Non-pigmented ciliary epithelial cell (primary cell): ENCODE results near the gene ANK2.
"Not testable (repeated sequence)": the region's sequence is repeated elsewhere in the genome, so short reads cannot be mapped to it uniquely, and the experiment has no call there.

Experiments used
- DNase-seq: peaks from one replicate; pipeline ENCODE4 v3.0.0-alpha.2; 2010; ENCODE audit warnings: low read depth

ANK2 gene

GRCh38 chr4:113148925-113149324, 99.5 kb downstream of the ANK2 start:
- no peak for DNase-seq

- DNase-seq: no peak
Measured at GRCh38 chr4:113153529-113154101, 104.2 kb downstream of the ANK2 start.

GRCh38 chr4:113154281-113154680, 104.8 kb downstream of the ANK2 start:
- DNase-seq: no peak

DNA sequence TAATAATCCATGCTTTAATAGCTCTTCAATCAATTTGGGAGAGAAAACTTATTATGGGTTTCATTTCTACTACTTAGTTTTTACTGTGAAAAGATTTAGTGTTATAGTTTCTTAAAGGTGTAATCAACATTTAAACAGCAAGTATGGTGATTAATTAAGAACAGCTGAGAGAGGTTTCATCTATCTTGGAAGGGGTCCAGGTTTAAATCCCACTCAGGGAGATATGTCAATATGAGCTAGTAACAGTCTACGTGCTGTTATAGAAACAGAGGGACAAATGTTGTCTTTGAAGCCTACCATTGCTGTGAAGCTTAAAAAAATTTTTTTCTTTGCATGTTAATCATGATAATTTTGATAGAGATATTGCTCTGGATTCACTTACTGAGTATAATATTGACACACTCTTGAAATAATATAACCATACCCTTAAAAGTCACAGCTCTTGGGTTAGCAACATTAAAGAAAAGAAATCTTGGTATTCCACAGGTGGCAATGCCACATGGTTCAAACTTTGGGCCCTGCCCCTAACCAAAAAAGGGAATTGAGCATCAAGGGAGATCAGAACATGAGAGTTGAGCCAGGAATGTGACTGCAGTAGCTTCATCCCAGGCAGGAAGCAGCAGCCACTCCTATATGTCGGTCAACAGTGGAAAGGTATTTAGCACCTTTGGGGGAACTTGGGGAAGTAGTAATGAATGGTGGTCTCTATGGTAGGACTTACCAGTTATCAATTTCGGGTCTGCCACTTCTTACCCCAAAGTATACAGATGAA, 107.8 kb downstream of the ANK2 start:
- no peak for DNase-seq

- no peak for DNase-seq
Measured at GRCh38 chr4:113159942-113160545, 110.6 kb downstream of the ANK2 start.

- no peak for DNase-seq
Measured at GRCh38 chr4:113160548-113160947, 111.1 kb downstream of the ANK2 start.

DNA sequence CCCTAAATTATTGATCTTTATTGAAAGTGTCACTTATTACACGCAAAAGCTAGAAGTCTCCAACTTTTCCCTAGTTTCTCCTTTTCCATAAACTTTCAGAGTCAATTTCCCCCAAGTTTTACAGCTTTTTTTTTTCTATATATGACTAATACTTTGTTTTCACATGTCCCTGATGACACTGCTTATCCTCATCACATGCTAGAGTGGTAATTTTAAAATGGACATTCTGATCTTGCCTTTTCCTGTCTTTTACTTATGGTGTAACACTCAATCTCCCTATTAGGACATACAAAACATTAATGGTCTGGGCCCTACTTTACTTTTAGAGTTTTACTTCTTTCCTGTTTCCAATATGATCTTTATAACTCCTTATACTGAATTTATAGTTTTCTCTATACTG, 112.6 kb downstream of the ANK2 start:
- no peak for DNase-seq

GRCh38 chr4:113169368-113169767, 119.9 kb downstream of the ANK2 start:
- DNase-seq: no peak

- no peak for DNase-seq
Measured at GRCh38 chr4:113170115-113170804, 120.8 kb downstream of the ANK2 start.

DNA sequence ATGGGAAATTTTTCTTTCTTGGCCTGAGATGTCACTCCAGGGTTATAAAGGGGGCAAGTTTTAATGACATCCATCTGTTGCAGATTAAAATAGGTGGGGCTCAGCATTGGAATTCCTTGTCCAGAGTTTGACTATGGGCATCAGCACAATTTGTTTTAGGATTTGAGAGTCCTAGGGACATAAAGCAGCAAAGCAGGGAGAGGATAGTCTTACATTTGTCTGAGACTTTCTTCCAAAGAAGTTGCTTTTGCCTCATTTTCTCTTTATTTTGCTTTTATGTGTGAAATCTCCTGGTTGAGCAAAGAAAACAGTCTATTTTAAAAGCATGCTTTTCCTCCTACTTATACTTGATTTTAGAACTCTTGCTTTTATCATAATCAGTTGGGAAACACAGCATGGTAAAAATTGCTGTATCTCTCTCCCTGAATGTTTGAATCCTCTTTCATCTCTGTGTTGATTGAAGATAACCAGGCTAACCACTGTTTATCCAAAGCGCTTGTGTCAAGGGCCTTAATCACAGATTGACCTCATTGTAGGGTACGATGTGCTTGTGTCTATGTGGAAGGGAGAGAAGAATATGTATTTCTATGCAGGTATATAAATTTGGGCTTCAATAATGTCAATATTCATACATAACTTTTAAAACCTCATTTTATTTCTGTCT, 121.5 kb downstream of the ANK2 start:
- no peak for DNase-seq

DNA sequence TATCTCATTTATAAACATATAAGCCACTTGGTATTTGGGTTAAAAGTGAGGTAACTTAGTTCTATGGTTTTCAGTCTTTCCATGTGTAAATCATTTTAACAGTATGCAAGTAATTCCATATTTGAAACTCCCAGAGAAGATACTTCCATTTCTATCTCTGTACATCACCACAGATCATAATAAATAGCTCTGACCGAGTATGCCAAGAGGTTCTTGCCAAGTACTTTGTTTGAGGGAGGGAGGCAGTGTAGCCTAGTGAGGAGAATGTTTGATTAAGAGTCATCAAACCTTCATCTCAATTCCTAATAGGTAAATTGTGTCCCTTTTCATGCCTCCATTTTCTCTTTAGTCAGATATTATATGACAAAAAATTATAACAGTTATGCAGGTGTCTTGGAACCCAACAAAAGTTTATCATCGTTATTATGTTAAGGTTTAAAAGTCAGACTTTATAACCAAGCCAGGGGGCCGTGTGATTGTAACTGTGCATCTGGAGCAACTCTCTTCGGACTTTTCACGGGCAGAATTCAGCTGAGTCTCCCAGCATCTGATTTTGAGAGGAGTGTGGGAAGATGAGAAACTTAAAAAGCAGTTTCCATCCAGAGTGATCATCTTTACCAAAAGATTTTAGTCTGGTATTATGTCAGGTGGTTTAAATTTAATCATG, 123.8 kb downstream of the ANK2 start:
- DNase-seq: no peak

DNA sequence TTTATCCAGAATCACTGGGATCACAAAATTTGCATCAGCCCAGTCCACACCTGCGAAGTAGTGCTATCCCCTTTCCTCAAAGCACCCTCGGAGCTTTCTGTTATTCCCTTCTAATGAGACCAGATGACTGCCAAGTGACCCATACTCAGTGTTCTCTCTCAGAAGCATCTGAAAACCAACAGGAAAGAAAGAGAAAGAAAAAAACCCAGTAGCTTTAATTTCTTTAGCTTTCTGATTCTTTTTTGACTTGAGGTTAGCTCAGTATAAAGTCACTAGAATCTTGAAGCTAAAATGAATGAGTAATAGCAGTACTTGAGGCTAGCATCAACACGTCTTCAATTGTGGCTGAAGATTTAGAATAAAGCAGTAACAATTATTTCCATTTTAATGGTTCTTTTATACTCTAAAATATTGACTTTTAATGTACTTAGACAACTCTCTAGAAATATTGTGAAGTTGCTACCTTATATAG, 124.4 kb downstream of the ANK2 start:
- DNase-seq: no peak

DNA sequence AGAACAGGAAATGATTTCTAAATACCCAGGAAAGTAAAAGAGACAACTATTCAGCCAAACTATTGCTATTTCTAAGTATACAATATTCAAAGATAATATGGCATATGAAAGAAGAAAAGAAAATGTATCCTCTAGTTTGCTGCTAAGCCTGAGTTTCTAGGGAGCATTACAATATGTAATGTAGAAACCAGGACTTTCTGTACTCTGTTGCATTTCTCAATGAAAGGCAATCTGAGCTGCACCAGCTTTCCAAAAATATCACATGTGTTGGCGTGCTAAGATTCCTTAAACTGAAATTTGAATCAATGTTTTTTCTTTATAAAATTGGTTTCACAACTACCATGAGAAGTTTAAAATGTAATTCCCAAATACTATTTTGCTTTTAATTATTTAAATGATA, 129.6 kb downstream of the ANK2 start:
- DNase-seq: no peak

GRCh38 chr4:113179996-113180395, 130.5 kb downstream of the ANK2 start:
- no peak for DNase-seq

DNA sequence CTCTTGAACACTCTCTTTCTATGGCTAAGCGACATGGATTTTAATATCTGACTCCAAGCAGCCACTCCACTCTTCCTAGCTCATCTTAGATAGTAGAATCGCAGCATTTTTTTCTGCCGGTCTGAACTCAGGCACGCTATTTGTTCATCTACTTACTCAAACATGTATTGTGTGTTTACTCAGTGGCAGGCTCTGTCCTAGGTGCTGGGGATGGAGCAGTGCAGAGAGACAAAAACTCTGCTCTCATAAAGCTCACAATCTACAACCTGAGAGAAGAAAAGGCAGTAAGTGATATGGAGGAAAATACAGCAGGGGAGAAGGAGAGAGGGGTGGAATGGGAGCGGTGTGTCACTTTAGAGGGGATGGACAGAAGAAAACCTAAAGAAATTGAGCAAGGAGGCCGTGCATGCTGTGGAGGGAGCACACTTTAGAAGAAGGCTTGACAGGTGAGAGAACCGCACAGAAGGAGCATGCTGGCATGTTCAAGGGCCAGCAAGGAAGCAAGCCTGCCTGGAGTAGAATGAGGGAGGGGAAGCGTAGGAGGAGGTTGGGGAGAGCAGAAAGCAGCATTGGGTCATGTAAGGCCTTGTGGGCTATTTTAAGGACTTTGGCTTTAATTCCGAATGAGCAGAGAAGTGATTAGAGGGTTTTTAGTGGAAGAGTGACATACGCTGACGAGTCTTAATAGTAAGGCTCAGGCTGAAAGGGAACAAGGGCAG, 132.0 kb downstream of the ANK2 start:
- no peak for DNase-seq

DNA sequence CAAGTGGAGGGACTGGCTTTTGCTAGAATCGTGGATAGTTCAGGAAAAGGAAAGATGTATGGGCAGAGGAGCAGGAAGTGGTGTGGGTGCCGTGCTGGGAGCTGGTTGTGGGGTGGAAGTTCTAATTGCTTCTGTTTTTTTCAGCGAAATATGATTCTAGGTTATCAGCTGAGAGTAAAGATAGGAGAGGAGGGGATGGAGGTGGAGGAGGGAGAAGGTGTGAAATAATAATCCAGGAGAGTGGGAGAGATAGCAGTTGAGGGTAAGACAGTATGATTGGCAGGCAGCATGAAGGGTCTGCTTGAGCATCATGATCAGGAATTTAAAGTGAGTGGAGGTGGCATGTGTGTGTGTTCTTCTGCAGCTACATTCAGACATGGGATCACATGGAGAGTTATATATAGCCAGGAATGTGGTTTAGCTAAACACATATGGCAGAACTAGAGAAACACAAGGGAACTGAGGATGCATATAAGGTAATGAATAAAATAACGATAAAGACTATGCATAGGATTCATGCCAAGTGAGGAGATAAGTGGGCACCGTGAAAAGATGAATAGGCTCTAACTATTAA, 133.7 kb downstream of the ANK2 start:
- no peak for DNase-seq

DNA sequence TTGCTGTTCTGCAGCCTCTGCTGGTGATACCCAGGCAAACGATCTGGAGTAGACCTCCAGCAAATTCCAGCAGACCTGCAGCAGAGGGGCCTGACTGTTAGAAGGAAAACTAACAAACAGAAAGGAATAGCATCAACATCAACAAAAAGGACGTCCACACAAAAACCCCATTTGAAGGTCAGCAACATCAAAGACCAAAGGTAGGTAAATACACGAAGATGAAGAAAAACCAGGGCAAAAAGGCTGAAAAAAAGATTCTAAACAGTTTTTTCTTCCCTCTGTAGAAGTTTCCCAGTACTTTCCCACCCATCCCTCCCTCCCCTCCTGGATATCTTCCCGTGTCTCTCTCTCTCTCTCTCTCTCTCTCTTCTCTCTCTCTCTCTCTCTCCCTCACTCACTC, 136.8 kb downstream of the ANK2 start:
- DNase-seq: not testable (repeated sequence)

DNA sequence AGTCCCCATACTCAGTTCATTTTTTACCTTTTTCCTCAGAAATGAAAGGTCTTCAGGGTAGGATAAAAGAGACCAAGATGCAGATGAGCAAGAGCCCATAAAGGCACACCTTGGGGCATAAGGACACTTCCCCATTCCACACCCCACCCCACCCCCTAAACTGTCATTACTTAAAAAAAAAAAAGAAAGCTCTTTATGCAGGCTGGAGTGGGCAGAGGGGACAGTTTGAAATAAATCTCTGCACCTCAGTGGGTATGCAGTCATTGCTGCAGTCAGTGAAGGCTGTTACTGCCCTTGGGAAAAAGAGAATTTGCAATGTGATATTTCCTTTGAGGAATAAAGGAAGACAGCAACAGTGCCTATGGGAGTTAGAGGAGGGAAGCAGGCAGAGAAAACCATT, 137.5 kb downstream of the ANK2 start:
- no peak for DNase-seq

DNA sequence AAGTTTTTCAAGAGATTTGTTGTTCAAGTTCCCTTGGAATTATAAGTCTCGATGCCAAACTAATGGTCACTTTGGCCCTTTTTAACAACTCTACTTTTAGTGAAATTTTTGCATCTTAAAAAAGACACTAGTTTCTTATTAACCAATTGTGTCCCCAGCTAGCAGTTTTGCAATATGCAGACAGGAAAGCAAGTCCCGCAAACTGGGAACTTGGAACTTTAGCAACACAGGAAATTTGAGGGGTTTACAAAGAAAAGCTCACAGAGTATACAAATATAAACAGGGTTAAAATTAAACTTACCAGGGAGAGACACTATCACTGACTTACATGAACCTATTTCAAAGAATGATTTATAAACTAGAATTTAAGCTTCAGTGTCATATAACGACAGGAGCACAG, 137.9 kb downstream of the ANK2 start:
- no peak for DNase-seq

- DNase-seq: no peak
Measured at GRCh38 chr4:113189546-113189945, 140.1 kb downstream of the ANK2 start.

DNA sequence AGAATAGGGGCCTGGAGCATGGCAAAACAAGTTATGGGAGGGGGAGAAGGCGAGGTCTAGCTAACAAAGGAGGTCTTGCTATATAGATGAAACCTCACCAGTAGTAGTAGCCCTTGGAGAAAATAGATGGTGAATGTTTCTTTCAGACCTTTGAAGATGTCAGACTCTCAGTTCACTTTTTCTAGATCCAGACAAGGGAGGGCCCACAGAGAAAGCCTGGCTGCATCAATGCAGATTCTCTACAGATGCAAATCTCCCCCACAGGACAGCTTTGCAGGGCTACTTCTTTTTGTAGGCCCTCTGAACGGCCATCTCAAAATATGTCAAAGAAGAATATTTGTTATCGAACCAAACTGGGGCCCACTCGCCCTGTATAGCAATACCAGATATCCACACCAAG, 159.7 kb downstream of the ANK2 start:
- no peak for DNase-seq
